Measurements from ENCODE around the gene CERS1. TPM values are rescaled to one million over a fixed set of nuclear protein-coding genes. Genes with fewer than 3 reads are reported as not detected.
A peak's percentile ranks its signal among the peaks of the same experiment; 100 is the strongest.

The CERS1 gene
- total and polyA plus RNA-seq, 3 donors from 2014 or later: 43.0 to 73.2 (median 64.5) TPM

DNA sequence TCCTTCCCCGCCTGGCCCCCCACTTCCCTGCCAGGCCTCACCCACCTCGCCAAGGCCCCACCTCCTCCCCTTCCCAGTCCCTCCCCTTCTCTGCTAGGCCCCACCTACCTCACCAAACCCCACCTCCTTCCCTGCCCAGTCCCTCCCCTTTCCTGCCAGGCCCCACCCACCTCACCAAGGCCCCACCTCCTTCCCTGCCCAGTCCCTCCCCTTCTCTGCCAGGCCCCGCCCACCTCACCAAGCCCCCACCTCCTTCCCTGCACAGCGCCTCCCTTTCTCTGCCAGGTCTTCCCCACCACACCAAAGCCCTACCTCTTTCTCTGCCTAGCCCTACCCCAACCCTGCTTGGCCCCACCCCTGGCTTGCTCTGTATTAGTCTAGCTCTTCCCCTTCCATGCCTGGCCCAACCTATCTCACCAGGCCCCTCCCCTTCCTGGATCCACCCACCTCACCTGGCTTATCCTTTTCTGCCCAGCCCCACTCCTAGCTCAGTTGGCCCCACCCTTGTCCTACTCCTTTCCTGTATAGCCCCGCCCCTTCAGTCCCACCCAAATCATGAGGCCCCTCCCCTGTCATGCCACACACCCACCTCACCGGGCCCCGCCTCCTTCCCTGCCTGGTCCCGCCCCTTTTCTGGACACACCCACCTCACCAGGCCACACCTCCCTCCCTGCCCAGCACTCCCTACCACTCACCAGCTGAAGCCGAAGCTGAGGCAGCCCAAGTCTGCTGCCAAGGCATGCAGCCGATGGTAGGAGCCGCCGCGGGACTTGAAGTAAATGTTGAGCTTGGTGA lies 16.2 kb downstream of the CERS1 start:
- intact Hi-C loops (cut with DNase I; ENCODE audit: low total_unique reads): no loop called here
- H3K4me3 ChIP-seq: no peak overlapping the region
- peak; percentile 67 for DNase-seq
- no peak overlapping the region for H3K27ac ChIP-seq
- no peaks in the 10 kb centered on the region for H3K36me3 ChIP-seq (ENCODE audit: low read depth, missing control alignments)
- no peaks in the 10 kb centered on the region for H3K27me3 ChIP-seq
- WGBS, 2 donors: 65 to 70% methylated on average over 13 of the region's 13 CpGs
- H3K4me1 ChIP-seq: no peaks in the 10 kb centered on the region
- H3K9me3 ChIP-seq: no peaks in the 10 kb centered on the region
- TF ChIP-seq POLR2A (IDR thresholded peaks at IDR 0.05): no peak
- TF ChIP-seq, protein P1, sequence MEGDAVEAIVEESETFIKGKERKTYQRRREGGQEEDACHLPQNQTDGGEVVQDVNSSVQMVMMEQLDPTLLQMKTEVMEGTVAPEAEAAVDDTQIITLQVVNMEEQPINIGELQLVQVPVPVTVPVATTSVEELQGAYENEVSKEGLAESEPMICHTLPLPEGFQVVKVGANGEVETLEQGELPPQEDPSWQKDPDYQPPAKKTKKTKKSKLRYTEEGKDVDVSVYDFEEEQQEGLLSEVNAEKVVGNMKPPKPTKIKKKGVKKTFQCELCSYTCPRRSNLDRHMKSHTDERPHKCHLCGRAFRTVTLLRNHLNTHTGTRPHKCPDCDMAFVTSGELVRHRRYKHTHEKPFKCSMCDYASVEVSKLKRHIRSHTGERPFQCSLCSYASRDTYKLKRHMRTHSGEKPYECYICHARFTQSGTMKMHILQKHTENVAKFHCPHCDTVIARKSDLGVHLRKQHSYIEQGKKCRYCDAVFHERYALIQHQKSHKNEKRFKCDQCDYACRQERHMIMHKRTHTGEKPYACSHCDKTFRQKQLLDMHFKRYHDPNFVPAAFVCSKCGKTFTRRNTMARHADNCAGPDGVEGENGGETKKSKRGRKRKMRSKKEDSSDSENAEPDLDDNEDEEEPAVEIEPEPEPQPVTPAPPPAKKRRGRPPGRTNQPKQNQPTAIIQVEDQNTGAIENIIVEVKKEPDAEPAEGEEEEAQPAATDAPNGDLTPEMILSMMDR (IDR thresholded peaks at IDR 0.05): no peak

DNA sequence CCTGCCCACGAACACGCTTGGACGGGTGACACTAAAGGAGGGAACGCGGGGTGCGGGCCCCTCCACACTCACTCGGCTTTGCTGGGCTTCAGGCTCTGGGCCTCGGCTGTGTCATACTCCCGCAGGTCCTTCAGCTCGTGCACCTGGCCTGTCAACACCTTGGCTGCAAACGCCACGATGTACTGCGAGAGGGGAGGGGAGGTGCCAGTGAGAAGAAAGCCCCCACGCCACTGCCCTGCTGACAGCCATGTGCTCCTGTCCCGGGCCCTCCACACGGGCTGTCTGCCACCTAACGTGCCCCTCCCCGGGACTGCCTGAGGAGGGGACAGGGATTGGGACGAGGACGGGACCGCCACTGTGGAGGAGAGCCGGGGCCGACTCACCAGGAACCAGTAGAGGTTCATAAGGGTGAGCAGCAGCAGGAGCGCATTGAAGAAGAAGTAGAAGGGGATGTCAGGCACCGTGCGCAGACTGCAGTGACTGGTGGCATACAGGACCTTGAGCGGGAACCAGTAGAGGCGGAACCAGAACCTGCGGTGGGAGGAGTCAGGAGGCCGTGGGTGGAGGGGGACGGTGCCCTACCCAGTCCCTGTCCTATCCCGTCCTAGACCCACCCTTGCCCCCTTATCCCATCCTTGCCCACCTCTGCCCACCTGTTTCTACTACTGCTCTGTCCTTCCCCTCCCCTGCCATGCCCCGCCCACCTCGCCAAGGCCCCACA lies 16.9 kb downstream of the CERS1 start:
- DNase-seq: no peak
- Histone ChIP-seq H3K36me3 (ENCODE audit: low read depth, missing control alignments) (no peaks in the 10 kb centered on the region), H3K4me1 (no peaks in the 10 kb centered on the region), H3K9me3 (no peaks in the 10 kb centered on the region), H3K27me3 (no peaks in the 10 kb centered on the region), H3K27ac (no peak overlapping the region), H3K4me3 (no peak overlapping the region)
- WGBS, 2 donors: 89 to 91% methylated on average over 32 to 34 of the region's 34 CpGs
- intact Hi-C loops (cut with DNase I; ENCODE audit: low total_unique reads): no loop called here
- TF ChIP-seq POLR2A (IDR thresholded peaks at IDR 0.05): no peak
- TF ChIP-seq, protein P1 (IDR thresholded peaks at IDR 0.05): no peak

DNA sequence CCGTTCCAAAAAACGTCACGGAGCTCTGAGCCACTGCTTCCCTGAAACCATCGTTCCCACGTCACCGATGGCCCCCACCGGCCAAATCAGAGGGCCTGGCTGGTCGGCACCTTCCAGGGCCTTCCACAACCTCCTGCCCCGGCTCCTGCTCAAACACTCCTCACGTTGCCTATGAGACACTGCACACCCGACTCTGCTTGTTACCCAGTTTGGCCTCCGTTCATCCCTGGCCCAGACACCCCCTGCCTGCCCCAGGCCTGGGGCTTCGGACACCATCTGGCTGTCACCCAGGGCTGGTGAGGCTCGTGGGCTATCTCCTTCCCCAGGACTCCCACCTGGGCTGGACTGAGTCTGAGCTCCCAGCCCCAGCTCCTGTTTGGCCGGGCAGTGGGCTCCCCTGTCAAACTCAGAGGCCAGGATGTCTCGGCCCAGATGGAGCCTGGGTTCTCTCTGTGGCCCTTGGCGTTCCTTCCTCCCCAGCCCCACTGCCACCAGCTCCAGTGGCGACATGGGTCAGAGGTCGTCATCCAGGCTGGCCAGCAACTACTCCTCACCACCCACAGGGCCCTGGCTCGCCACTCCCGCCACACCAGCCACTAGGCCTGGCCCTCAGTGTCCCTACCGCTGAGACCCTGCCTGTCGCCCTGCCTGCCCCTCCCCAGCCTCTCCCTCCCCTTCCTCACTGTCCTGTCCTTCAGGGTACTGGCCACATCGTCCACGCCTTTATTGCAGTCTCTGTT lies 17.7 kb downstream of the CERS1 start:
- H3K9me3 ChIP-seq: no peaks in the 10 kb centered on the region
- H3K4me1 ChIP-seq: no peaks in the 10 kb centered on the region
- WGBS, 2 donors: 92 to 96% methylated on average over 17 to 25 of the region's 25 CpGs
- no peak overlapping the region for H3K4me3 ChIP-seq
- H3K27me3 ChIP-seq: no peaks in the 10 kb centered on the region
- TF ChIP-seq, protein P1 (IDR thresholded peaks at IDR 0.05): no peak
- TF ChIP-seq POLR2A (IDR thresholded peaks at IDR 0.05): no peak
- intact Hi-C loops (cut with DNase I; ENCODE audit: low total_unique reads): no loop called here
- H3K27ac ChIP-seq: no peak overlapping the region
- H3K36me3 ChIP-seq (ENCODE audit: low read depth, missing control alignments): no peaks in the 10 kb centered on the region
- no peak for DNase-seq

DNA sequence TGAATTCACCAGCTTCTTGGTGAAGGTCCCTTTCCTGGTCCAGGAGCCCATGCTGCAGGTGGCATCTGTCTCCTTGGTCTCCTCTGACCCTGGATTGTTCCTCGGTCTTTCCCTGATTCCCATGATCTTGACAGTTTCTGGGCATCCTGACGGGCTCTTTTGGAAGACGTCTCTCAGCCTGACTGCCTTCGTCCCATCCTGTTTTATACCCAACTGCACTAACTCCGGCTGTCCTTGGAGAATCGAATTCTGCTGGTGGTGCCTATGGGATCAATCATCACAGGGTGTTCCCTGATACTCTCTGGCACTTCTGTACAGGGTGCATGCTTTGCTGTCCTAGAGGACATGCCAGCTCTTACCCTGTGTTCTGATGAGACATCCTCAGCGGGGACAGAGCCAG lies 19.1 kb downstream of the CERS1 start:
- no peak overlapping the region for H3K27ac ChIP-seq
- intact Hi-C loops (cut with DNase I; ENCODE audit: low total_unique reads): no loop called here
- no peak for DNase-seq
- H3K27me3 ChIP-seq: no peaks in the 10 kb centered on the region
- H3K9me3 ChIP-seq: no peaks in the 10 kb centered on the region
- H3K4me1 ChIP-seq: peaks cover 2% of the 10 kb centered on the region
- 96 to 97% methylated on average over 7 of the region's 7 CpGs for WGBS, 2 donors
- H3K4me3 ChIP-seq: no peak overlapping the region
- no peaks in the 10 kb centered on the region for H3K36me3 ChIP-seq (ENCODE audit: low read depth, missing control alignments)
- TF ChIP-seq, protein P1 (IDR thresholded peaks at IDR 0.05): no peak
- TF ChIP-seq POLR2A (IDR thresholded peaks at IDR 0.05): no peak

All from testis (tissue), 3 donors.